Skin epidermis (tissue), 12 donors: ENCODE measurements around the gene R3HDML.

Experiments
- H3K27ac ChIP-seq, 21 experiments: fragments of 200-600 bp; sonication (generic) in 11 of 21; one replicate each; pipeline ENCODE4 v1.5.0; 2020; ENCODE audit warnings: mild to moderate bottlenecking in 3 of 21, inconsistent platforms in 2 of 21, moderate library complexity in 2 of 21
- H3K4me3 ChIP-seq, 7 experiments: fragments of 200-600 bp; sonication (generic) in 2 of 7; one replicate each; pipeline ENCODE4 v1.5.0; 2020; ENCODE audit warnings: inconsistent platforms in 2 of 7, mild to moderate bottlenecking in 2 of 7, moderate library complexity in 1 of 7

R3HDML gene

GRCh38 chr20:44357555-44358125, 20.8 kb downstream of the R3HDML start:
- H3K27ac ChIP-seq = no peak overlapping the region
- no peak overlapping the region for H3K4me3 ChIP-seq

GRCh38 chr20:44358776-44359175, 21.9 kb downstream of the R3HDML start:
- Histone ChIP-seq H3K27ac (no peak overlapping the region), H3K4me3 (no peak overlapping the region)

GRCh38 chr20:44360221-44360620, 23.4 kb downstream of the R3HDML start:
- H3K27ac ChIP-seq = no peak overlapping the region

GRCh38 chr20:44361021-44361420, 24.2 kb downstream of the R3HDML start:
- Histone ChIP-seq H3K27ac (no peak overlapping the region), H3K4me3 (no peak overlapping the region)

More at GRCh38 chr20:44360221-44360620, 23.4 kb downstream of the R3HDML start:
- H3K4me3 ChIP-seq = no peak overlapping the region

- Histone ChIP-seq H3K4me3 (no peak overlapping the region), H3K27ac (no peak overlapping the region)
Measured at GRCh38 chr20:44362466-44362940, 25.7 kb downstream of the R3HDML start.

- H3K27ac ChIP-seq = no peak overlapping the region
- no peak overlapping the region for H3K4me3 ChIP-seq
Measured at GRCh38 chr20:44364068-44364467, 27.2 kb downstream of the R3HDML start.

GRCh38 chr20:44364780-44365179, 27.9 kb downstream of the R3HDML start:
- H3K4me3 ChIP-seq = no peak overlapping the region
- no peak overlapping the region for H3K27ac ChIP-seq

GRCh38 chr20:44367746-44368145, 30.9 kb downstream of the R3HDML start:
- Histone ChIP-seq H3K4me3 (no peak overlapping the region), H3K27ac (no peak overlapping the region)

- Histone ChIP-seq H3K27ac (no peak overlapping the region), H3K4me3 (no peak overlapping the region)
Measured at GRCh38 chr20:44370639-44371218, 33.9 kb downstream of the R3HDML start.

- H3K27ac ChIP-seq = no peak overlapping the region
Measured at GRCh38 chr20:44382641-44383040, 45.8 kb downstream of the R3HDML start.

GRCh38 chr20:44384423-44385027, 47.7 kb downstream of the R3HDML start:
- H3K27ac ChIP-seq = no peak overlapping the region
- H3K4me3 ChIP-seq = no peak overlapping the region

More at GRCh38 chr20:44382641-44383040, 45.8 kb downstream of the R3HDML start:
- H3K4me3 ChIP-seq = no peak overlapping the region

- Histone ChIP-seq H3K27ac (no peak overlapping the region), H3K4me3 (no peak overlapping the region)
Measured at GRCh38 chr20:44388466-44389023, 51.7 kb downstream of the R3HDML start.

GRCh38 chr20:44389871-44390270, 53.0 kb downstream of the R3HDML start:
- Histone ChIP-seq H3K27ac (no peak overlapping the region), H3K4me3 (no peak overlapping the region)

- no peak overlapping the region for H3K27ac ChIP-seq
- no peak overlapping the region for H3K4me3 ChIP-seq
Measured at GRCh38 chr20:44390280-44390679, 53.4 kb downstream of the R3HDML start.

GRCh38 chr20:44392088-44392775, 55.4 kb downstream of the R3HDML start:
- Histone ChIP-seq H3K27ac (no peak overlapping the region), H3K4me3 (no peak overlapping the region)

GRCh38 chr20:44392776-44393607, 56.1 kb downstream of the R3HDML start:
- Histone ChIP-seq H3K4me3 (no peak overlapping the region), H3K27ac (no peak overlapping the region)

GRCh38 chr20:44393608-44394451, 57.0 kb downstream of the R3HDML start:
- Histone ChIP-seq H3K27ac (no peak overlapping the region), H3K4me3 (no peak overlapping the region)

- no peak overlapping the region for H3K4me3 ChIP-seq
- H3K27ac ChIP-seq = no peak overlapping the region
Measured at GRCh38 chr20:44394452-44394701, 57.5 kb downstream of the R3HDML start.
